HG02623 (cell line): ENCODE results near the gene MR1.
"Not testable (repeated sequence)": the region's sequence is repeated elsewhere in the genome, so short reads cannot be mapped to it uniquely, and the experiment has no call there.

Source experiments
- ATAC-seq: cut with Tn5 transposase; IDR thresholded peaks from one replicate; pipeline ENCODE4 v1.9.1; 2021; ENCODE audit warnings: moderate library complexity; ENCODE audit not compliant: unreplicated experiment

The MR1 gene

GRCh38 chr1:181028615-181029014 is 5.2 kb upstream of the MR1 start:
- no peak for ATAC-seq

- ATAC-seq, result no peak
Observed at GRCh38 chr1:181032535-181032934, 1.2 kb upstream of the MR1 start.

- ATAC-seq, result peak; percentile 19
Observed at GRCh38 chr1:181033128-181033798, 520 bp upstream of the MR1 start.

- not testable (repeated sequence) for ATAC-seq
Observed at GRCh38 chr1:181035210-181035609, 1.4 kb downstream of the MR1 start.

- no peak for ATAC-seq
Observed at GRCh38 chr1:181036107-181036836, 2.5 kb downstream of the MR1 start.

- no peak for ATAC-seq
Observed at GRCh38 chr1:181037386-181037785, 3.6 kb downstream of the MR1 start.

GRCh38 chr1:181038399-181038873 is 4.7 kb downstream of the MR1 start:
- ATAC-seq, result no peak

- no peak for ATAC-seq
Observed at GRCh38 chr1:181040284-181040865, 6.6 kb downstream of the MR1 start.

GRCh38 chr1:181043025-181043888 is 9.5 kb downstream of the MR1 start:
- no peak for ATAC-seq

- ATAC-seq, result peak; percentile 87
Observed at GRCh38 chr1:181044449-181044966, 10.7 kb downstream of the MR1 start.

- ATAC-seq, result not testable (repeated sequence)
Observed at GRCh38 chr1:181045946-181046345, 12.2 kb downstream of the MR1 start.

GRCh38 chr1:181049378-181049777 is 15.6 kb downstream of the MR1 start:
- no peak for ATAC-seq

- no peak for ATAC-seq
Observed at GRCh38 chr1:181050922-181051321, 17.1 kb downstream of the MR1 start.

- no peak for ATAC-seq
Observed at GRCh38 chr1:181056560-181056959, 22.8 kb downstream of the MR1 start.

- no peak for ATAC-seq
Observed at GRCh38 chr1:181057079-181057478, 23.3 kb downstream of the MR1 start.

GRCh38 chr1:181059435-181059834 is 25.7 kb downstream of the MR1 start:
- no peak for ATAC-seq

GRCh38 chr1:181060066-181060465 is 26.3 kb downstream of the MR1 start:
- no peak for ATAC-seq

GRCh38 chr1:181060947-181061346 is 27.2 kb downstream of the MR1 start:
- ATAC-seq, result not testable (repeated sequence)

- no peak for ATAC-seq
Observed at GRCh38 chr1:181061487-181061886, 27.7 kb downstream of the MR1 start.

GRCh38 chr1:181061891-181062835 is 28.4 kb downstream of the MR1 start:
- ATAC-seq, result peak; percentile 90
